Parathyroid adenoma (tissue), 2 donors: ENCODE results near the gene CRYBB2.
"Not testable (repeated sequence)": the region's sequence is repeated elsewhere in the genome, so short reads cannot be mapped to it uniquely, and the experiment has no call there.

Experiments used
- H2AFZ ChIP-seq: fragments of 300-600 bp; sonication (generic); one replicate; pipeline ENCODE4 v1.7.0; 2017; ENCODE audit warnings: antibody characterized with exemption, mild to moderate bottlenecking
- H3K27ac ChIP-seq: fragments of 300-600 bp; sonication (generic); one replicate; pipeline ENCODE4 v1.7.0; 2017
- H3K27me3 ChIP-seq: fragments of 300-600 bp; sonication (generic); one replicate; pipeline ENCODE4 v1.7.0; 2017; ENCODE audit warnings: low read length; ENCODE audit not compliant: control insufficient read depth, insufficient read depth
- H3K36me3 ChIP-seq: fragments of 300-600 bp; sonication (generic); one replicate; pipeline ENCODE4 v1.7.0; 2017; ENCODE audit warnings: low read length; ENCODE audit not compliant: control insufficient read depth, insufficient read depth
- H3K4me1 ChIP-seq: fragments of 300-600 bp; sonication (generic); one replicate; pipeline ENCODE4 v1.7.0; 2017; ENCODE audit warnings: control low read depth
- H3K4me2 ChIP-seq: fragments of 300-600 bp; sonication (generic); one replicate; pipeline ENCODE4 v1.7.0; 2017; ENCODE audit warnings: low read length
- H3K4me3 ChIP-seq: fragments of 300-600 bp; sonication (generic); one replicate; pipeline ENCODE4 v1.7.0; 2017; ENCODE audit warnings: low read depth, low read length
- H3K79me2 ChIP-seq: fragments of 300-600 bp; sonication (generic); one replicate; pipeline ENCODE4 v1.7.0; 2017; ENCODE audit warnings: control low read depth
- H3K9ac ChIP-seq: fragments of 300-600 bp; sonication (generic); one replicate; pipeline ENCODE4 v1.7.0; 2017; ENCODE audit warnings: mild to moderate bottlenecking
- H3K9me3 ChIP-seq: fragments of 300-600 bp; sonication (generic); one replicate; pipeline ENCODE4 v1.7.0; 2017; ENCODE audit warnings: low read length; ENCODE audit not compliant: control insufficient read depth
- CTCF ChIP-seq: fragments of 300-600 bp; sonication (generic); IDR thresholded peaks from one replicate; pipeline ENCODE4 v1.7.0; 2017; ENCODE audit warnings: antibody characterized with exemption, mild to moderate bottlenecking
- donor health status: primary hyperparathyroidism.

Gene CRYBB2

GRCh38 chr22:25216230-25216629 lies 3.2 kb upstream of the CRYBB2 start:
- Histone ChIP-seq H3K9ac (no peak overlapping the region), H3K4me3 (no peak overlapping the region), H3K36me3 (no peaks in the 10 kb centered on the region), H3K79me2 (no peaks in the 10 kb centered on the region), H3K4me2 (no peak overlapping the region), H3K4me1 (no peaks in the 10 kb centered on the region), H3K27ac (no peak overlapping the region), H3K9me3 (no peaks in the 10 kb centered on the region), H2AFZ (no peak overlapping the region), H3K27me3 (no peaks in the 10 kb centered on the region)
- TF ChIP-seq CTCF = no peak

GRCh38 chr22:25219948-25220442 lies 556 bp downstream of the CRYBB2 start:
- Histone ChIP-seq H2AFZ (no peak overlapping the region), H3K27ac (no peak overlapping the region), H3K36me3 (no peaks in the 10 kb centered on the region), H3K27me3 (no peaks in the 10 kb centered on the region), H3K79me2 (no peaks in the 10 kb centered on the region), H3K4me3 (no peak overlapping the region), H3K4me1 (no peaks in the 10 kb centered on the region), H3K9ac (no peak overlapping the region), H3K4me2 (no peak overlapping the region), H3K9me3 (no peaks in the 10 kb centered on the region)
- no peak for TF ChIP-seq CTCF

- no peak overlapping the region for H3K4me3 ChIP-seq
- no peak overlapping the region for H2AFZ ChIP-seq
These were observed 2.4 kb downstream of the CRYBB2 start for GRCh38 chr22:25221790-25222189.

GRCh38 chr22:25223269-25223850 lies 3.9 kb downstream of the CRYBB2 start:
- no peaks in the 10 kb centered on the region for H3K4me1 ChIP-seq
- no peak overlapping the region for H3K27ac ChIP-seq
- TF ChIP-seq CTCF = no peak
- H3K27me3 ChIP-seq = no peaks in the 10 kb centered on the region
- no peaks in the 10 kb centered on the region for H3K36me3 ChIP-seq
- no peak overlapping the region for H3K4me2 ChIP-seq
- no peak overlapping the region for H2AFZ ChIP-seq
- H3K9me3 ChIP-seq = no peaks in the 10 kb centered on the region
- no peaks in the 10 kb centered on the region for H3K79me2 ChIP-seq
- no peak overlapping the region for H3K4me3 ChIP-seq
- H3K9ac ChIP-seq = no peak overlapping the region

More at GRCh38 chr22:25221790-25222189, 2.4 kb downstream of the CRYBB2 start:
- H3K9ac ChIP-seq = no peak overlapping the region
- H3K27ac ChIP-seq = no peak overlapping the region
- no peak overlapping the region for H3K4me2 ChIP-seq
- no peaks in the 10 kb centered on the region for H3K4me1 ChIP-seq
- H3K36me3 ChIP-seq = no peaks in the 10 kb centered on the region
- H3K79me2 ChIP-seq = no peaks in the 10 kb centered on the region
- no peaks in the 10 kb centered on the region for H3K9me3 ChIP-seq
- no peak for TF ChIP-seq CTCF
- H3K27me3 ChIP-seq = no peaks in the 10 kb centered on the region

- Histone ChIP-seq H3K4me2 (no peak overlapping the region), H3K79me2 (no peaks in the 10 kb centered on the region), H3K9ac (no peak overlapping the region), H2AFZ (no peak overlapping the region), H3K4me3 (no peak overlapping the region), H3K27me3 (no peaks in the 10 kb centered on the region), H3K4me1 (no peaks in the 10 kb centered on the region), H3K36me3 (no peaks in the 10 kb centered on the region), H3K27ac (no peak overlapping the region), H3K9me3 (no peaks in the 10 kb centered on the region)
- no peak for TF ChIP-seq CTCF
These were observed 9.4 kb downstream of the CRYBB2 start for GRCh38 chr22:25228822-25229221.

- not testable (repeated sequence) for H3K4me1 ChIP-seq, H2AFZ ChIP-seq, H3K79me2 ChIP-seq, H3K4me2 ChIP-seq, H3K27ac ChIP-seq, H3K4me3 ChIP-seq, H3K36me3 ChIP-seq, H3K27me3 ChIP-seq, H3K9me3 ChIP-seq, H3K9ac ChIP-seq
These were observed 11.3 kb downstream of the CRYBB2 start for GRCh38 chr22:25230760-25231159.
